Fibroblast of villous mesenchyme (primary cell): ENCODE measurements around the gene NPC1. TPM values are rescaled to one million over a fixed set of nuclear protein-coding genes. Genes with fewer than 3 reads are reported as not detected.
A peak's percentile ranks its signal among the peaks of the same experiment; 100 is the strongest.

Experiments
- DNase-seq: peaks from one replicate; pipeline ENCODE4 v3.0.0-alpha.2; 2010; ENCODE audit warnings: low read depth
- H3K4me3 ChIP-seq: 2 replicates; pipeline ENCODE4 v1.5.1; 2011; ENCODE audit warnings: low read depth, mild to moderate bottlenecking, low read length
- total RNA-seq: library from RNA; depleted of rRNA; stranded (reverse); fragments of >200 nt; gene quantifications from 2 replicates; pipeline ENCODE4 v1.2.3, GENCODE V29; 2012
- TF ChIP-seq, protein P1 (sequence below): IDR thresholded peaks from 2 replicates; pipeline ENCODE4 v1.5.1; 2012; ENCODE audit warnings: low read depth, mild to moderate bottlenecking, low read length; ENCODE audit not compliant: insufficient read depth

Gene NPC1
- total RNA-seq, 1 donor = 38.4 TPM

GRCh38 chr18:23595591-23595990 is 9.3 kb upstream of the NPC1 start:
- TF ChIP-seq, protein P1, sequence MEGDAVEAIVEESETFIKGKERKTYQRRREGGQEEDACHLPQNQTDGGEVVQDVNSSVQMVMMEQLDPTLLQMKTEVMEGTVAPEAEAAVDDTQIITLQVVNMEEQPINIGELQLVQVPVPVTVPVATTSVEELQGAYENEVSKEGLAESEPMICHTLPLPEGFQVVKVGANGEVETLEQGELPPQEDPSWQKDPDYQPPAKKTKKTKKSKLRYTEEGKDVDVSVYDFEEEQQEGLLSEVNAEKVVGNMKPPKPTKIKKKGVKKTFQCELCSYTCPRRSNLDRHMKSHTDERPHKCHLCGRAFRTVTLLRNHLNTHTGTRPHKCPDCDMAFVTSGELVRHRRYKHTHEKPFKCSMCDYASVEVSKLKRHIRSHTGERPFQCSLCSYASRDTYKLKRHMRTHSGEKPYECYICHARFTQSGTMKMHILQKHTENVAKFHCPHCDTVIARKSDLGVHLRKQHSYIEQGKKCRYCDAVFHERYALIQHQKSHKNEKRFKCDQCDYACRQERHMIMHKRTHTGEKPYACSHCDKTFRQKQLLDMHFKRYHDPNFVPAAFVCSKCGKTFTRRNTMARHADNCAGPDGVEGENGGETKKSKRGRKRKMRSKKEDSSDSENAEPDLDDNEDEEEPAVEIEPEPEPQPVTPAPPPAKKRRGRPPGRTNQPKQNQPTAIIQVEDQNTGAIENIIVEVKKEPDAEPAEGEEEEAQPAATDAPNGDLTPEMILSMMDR = no peak
- DNase-seq = no peak
- no peak overlapping the region for H3K4me3 ChIP-seq

- no peak overlapping the region for H3K4me3 ChIP-seq
- TF ChIP-seq, protein P1 = no peak
- DNase-seq = peak; percentile 73
Measured at GRCh38 chr18:23593720-23594119, 7.4 kb upstream of the NPC1 start.

GRCh38 chr18:23592911-23593310 is 6.6 kb upstream of the NPC1 start:
- H3K4me3 ChIP-seq = no peak overlapping the region
- TF ChIP-seq, protein P1 = no peak
- no peak for DNase-seq

DNA sequence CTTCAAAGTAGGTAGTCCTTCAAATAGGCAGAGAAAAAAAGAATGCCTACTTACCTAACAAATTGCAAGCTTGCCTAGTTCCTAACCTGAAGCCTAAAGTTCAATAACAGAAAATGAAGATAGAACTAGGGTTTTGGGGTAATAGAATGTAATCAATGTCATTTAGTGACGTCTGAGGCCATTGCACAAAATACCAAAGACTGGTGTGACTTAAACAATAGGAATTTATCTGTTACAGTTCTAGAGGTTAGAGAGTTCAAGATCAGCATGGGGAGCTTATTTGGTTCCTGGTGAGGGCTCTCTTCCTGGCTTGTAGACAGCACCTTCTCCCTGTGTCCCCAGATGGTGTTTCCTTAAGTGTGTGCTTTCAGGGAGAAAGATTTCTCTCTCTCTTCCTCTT is 4.7 kb upstream of the NPC1 start:
- TF ChIP-seq, protein P1 = no peak
- peak; percentile 59 for DNase-seq
- no peak overlapping the region for H3K4me3 ChIP-seq

- DNase-seq = peak; percentile 37
- TF ChIP-seq, protein P1 = no peak
- H3K4me3 ChIP-seq = no peak overlapping the region
Measured at GRCh38 chr18:23588836-23589560, 2.7 kb upstream of the NPC1 start.

DNA sequence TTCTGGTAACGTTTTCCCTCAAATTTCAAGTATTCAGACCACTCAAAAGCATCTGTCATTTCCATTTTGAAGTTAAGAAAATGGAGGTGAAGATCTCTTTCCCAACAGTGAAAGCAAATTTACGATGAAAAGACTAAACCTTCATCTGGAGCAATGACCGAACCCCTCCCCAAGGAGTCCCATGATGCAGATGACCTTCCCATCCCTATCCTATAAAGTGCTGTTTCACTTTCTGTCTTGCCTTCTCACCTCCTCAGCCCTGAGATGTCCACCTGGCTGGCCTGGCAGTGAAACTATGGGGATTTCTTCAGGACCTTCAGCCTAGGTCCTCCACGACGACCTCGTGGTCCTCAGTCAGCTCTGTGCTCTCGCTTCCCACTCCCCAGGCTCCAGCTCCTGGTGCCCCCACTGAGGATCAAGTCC is 925 bp upstream of the NPC1 start:
- TF ChIP-seq, protein P1 = no peak
- DNase-seq = peak; percentile 37
- H3K4me3 ChIP-seq = peak overlapping the region; percentile 92

GRCh38 chr18:23585897-23586248 is 433 bp downstream of the NPC1 start:
- H3K4me3 ChIP-seq = peak overlapping the region; percentile 92
- DNase-seq = no peak
- TF ChIP-seq, protein P1 = no peak
